H9 (cell line): Measurements from ENCODE around the gene NCAM1. TPM values are rescaled to one million over a fixed set of nuclear protein-coding genes. Genes with fewer than 3 reads are reported as not detected.

ENCODE experiments used
- DNase-seq: peaks from one replicate; pipeline ENCODE4 v3.0.0-alpha.2; 2017
- H2AFZ ChIP-seq: one replicate; pipeline ENCODE4 v1.6.1; 2013; ENCODE audit warnings: mild to moderate bottlenecking, low read length, control low read depth, moderate library complexity
- H2AK5ac ChIP-seq: 2 replicates; pipeline ENCODE4 v1.6.1; 2013; ENCODE audit warnings: low read length, control low read depth, mixed read lengths; ENCODE audit not compliant: insufficient read length
- H2BK120ac ChIP-seq: one replicate; pipeline ENCODE4 v1.6.1; 2013; ENCODE audit warnings: low read depth, mild to moderate bottlenecking, low read length, control low read depth, inconsistent platforms; ENCODE audit not compliant: poor library complexity, severe bottlenecking
- H2BK12ac ChIP-seq: 2 replicates; pipeline ENCODE4 v1.6.1; 2013; ENCODE audit warnings: low read length, control low read depth, mixed read lengths, low read depth; ENCODE audit not compliant: insufficient read length
- H2BK15ac ChIP-seq: 2 replicates; pipeline ENCODE4 v1.6.1; 2013; ENCODE audit warnings: low read depth, low read length, control low read depth
- H2BK20ac ChIP-seq: one replicate; pipeline ENCODE4 v1.6.1; 2013; ENCODE audit warnings: low read depth, mild to moderate bottlenecking, low read length, control low read depth, inconsistent platforms; ENCODE audit not compliant: poor library complexity, severe bottlenecking
- H2BK5ac ChIP-seq: 2 replicates; pipeline ENCODE4 v1.6.1; 2013; ENCODE audit warnings: low read length, control low read depth, mixed read lengths; ENCODE audit not compliant: insufficient read length
- H3K14ac ChIP-seq: 2 replicates; pipeline ENCODE4 v1.6.1; 2013; ENCODE audit warnings: low read length, control low read depth; ENCODE audit not compliant: insufficient read depth
- H3K18ac ChIP-seq: 2 replicates; pipeline ENCODE4 v1.6.1; 2013; ENCODE audit warnings: low read depth, mild to moderate bottlenecking, mixed read lengths, low read length, control low read depth; ENCODE audit not compliant: insufficient read length
- H3K23ac ChIP-seq: 2 replicates; pipeline ENCODE4 v1.6.1; 2013; ENCODE audit warnings: low read length, control low read depth, mixed read lengths, low read depth; ENCODE audit not compliant: insufficient read length
- H3K23me2 ChIP-seq: 2 replicates; pipeline ENCODE4 v1.6.1; 2013; ENCODE audit warnings: low read depth, mild to moderate bottlenecking, mixed read lengths, low read length, control low read depth; ENCODE audit not compliant: insufficient read length, poor library complexity, severe bottlenecking
- H3K27ac ChIP-seq: 2 replicates; pipeline ENCODE4 v1.5.1; 2013; ENCODE audit warnings: low read length, control low read depth, mixed read lengths, low read depth; ENCODE audit not compliant: insufficient read length
- H3K27me3 ChIP-seq: 2 replicates; pipeline ENCODE4 v1.6.1; 2013; ENCODE audit warnings: low read length, control low read depth, inconsistent platforms; ENCODE audit not compliant: insufficient read depth
- H3K4ac ChIP-seq: 2 replicates; pipeline ENCODE4 v1.6.1; 2013; ENCODE audit warnings: low read depth, mild to moderate bottlenecking, control low read depth, inconsistent platforms, low read length, moderate library complexity
- H3K4me1 ChIP-seq: 2 replicates; pipeline ENCODE4 v1.6.1; 2013; ENCODE audit warnings: low read length, control low read depth, inconsistent platforms; ENCODE audit not compliant: insufficient read depth
- H3K4me2 ChIP-seq: 2 replicates; pipeline ENCODE4 v1.6.1; 2013; ENCODE audit warnings: low read length, control low read depth, mixed read lengths; ENCODE audit not compliant: insufficient read length, insufficient read depth
- H3K56ac ChIP-seq: 2 replicates; pipeline ENCODE4 v1.6.1; 2013; ENCODE audit warnings: low read depth, mild to moderate bottlenecking, mixed read lengths, low read length, control low read depth; ENCODE audit not compliant: insufficient read length
- H3K79me1 ChIP-seq: 2 replicates; pipeline ENCODE4 v1.6.1; 2013; ENCODE audit warnings: low read depth, mild to moderate bottlenecking, moderate library complexity, low read length, control low read depth, inconsistent platforms; ENCODE audit not compliant: insufficient read depth, poor library complexity, severe bottlenecking
- H3K79me2 ChIP-seq: 2 replicates; pipeline ENCODE4 v1.6.1; 2013; ENCODE audit warnings: low read length, control low read depth, inconsistent platforms; ENCODE audit not compliant: insufficient read depth
- H3K9ac ChIP-seq: 2 replicates; pipeline ENCODE4 v1.6.1; 2013; ENCODE audit warnings: low read length, control low read depth, mixed read lengths; ENCODE audit not compliant: insufficient read length; ENCODE audit errors: extremely low read depth
- H3K9me3 ChIP-seq: one replicate; pipeline ENCODE4 v1.6.1; 2013; ENCODE audit warnings: low read depth, low read length, inconsistent platforms; ENCODE audit not compliant: control insufficient read depth
- H3T11ph ChIP-seq: one replicate; pipeline ENCODE4 v1.6.1; 2013; ENCODE audit warnings: mild to moderate bottlenecking, low read length, control low read depth, inconsistent platforms
- H4K20me1 ChIP-seq: one replicate; pipeline ENCODE4 v1.6.1; 2013; ENCODE audit not compliant: control insufficient read depth, insufficient read length, insufficient read depth
- H4K5ac ChIP-seq: 2 replicates; pipeline ENCODE4 v1.6.1; 2013; ENCODE audit warnings: low read depth, mild to moderate bottlenecking, mixed read lengths, low read length, control low read depth; ENCODE audit not compliant: insufficient read length
- H4K8ac ChIP-seq: replicated peaks from 2 replicates; pipeline ENCODE4 v1.6.1; 2013; ENCODE audit warnings: low read length, control low read depth, mixed read lengths, low read depth; ENCODE audit not compliant: insufficient read length
- H4K91ac ChIP-seq: 2 replicates; pipeline ENCODE4 v1.6.1; 2013; ENCODE audit warnings: low read depth, mild to moderate bottlenecking, moderate library complexity, mixed read lengths, low read length, control low read depth; ENCODE audit not compliant: insufficient read length
- H3K27ac Mint-ChIP-seq, 3 experiments: 2 replicates in 2 of 3; 3 replicates in 1 of 3; pipeline ENCODE4 v1.8.0; 2020 to 2021; ENCODE audit warnings: mixed read lengths in 3 of 3, mild to moderate bottlenecking in 1 of 3, moderate library complexity in 1 of 3
- H3K27me3 Mint-ChIP-seq: 2 replicates; pipeline ENCODE4 v1.8.0; 2021; ENCODE audit warnings: low read depth, mild to moderate bottlenecking, moderate library complexity, mixed read lengths
- H3K36me3 Mint-ChIP-seq, 3 experiments: 2 replicates in 2 of 3; 3 replicates in 1 of 3; pipeline ENCODE4 v1.8.0; 2020 to 2021; ENCODE audit warnings: low read depth in 3 of 3, mixed read lengths in 3 of 3; ENCODE audit not compliant: insufficient read depth in 1 of 3
- H3K4me1 Mint-ChIP-seq, 2 experiments: 2 replicates each; pipeline ENCODE4 v1.8.0; 2020; ENCODE audit warnings: mixed read lengths in 2 of 2
- H3K4me3 Mint-ChIP-seq, 2 experiments: 2 replicates in 1 of 2; 3 replicates in 1 of 2; pipeline ENCODE4 v1.8.0; 2020 to 2021; ENCODE audit warnings: mild to moderate bottlenecking in 2 of 2, mixed read lengths in 2 of 2, moderate library complexity in 1 of 2
- H3K9me3 Mint-ChIP-seq, 2 experiments: 2 replicates in 1 of 2; 3 replicates in 1 of 2; pipeline ENCODE4 v1.8.0; 2020; ENCODE audit warnings: mild to moderate bottlenecking in 2 of 2, mixed read lengths in 2 of 2, moderate library complexity in 1 of 2
- CTCF ChIP-seq: fragments of 200-600 bp; sonication (generic); conservative IDR thresholded peaks from 3 replicates; pipeline ENCODE4 v1.8.0; 2021; ENCODE audit warnings: antibody characterized with exemption, mild to moderate bottlenecking
- WGBS: extraction: QIAGEN DNeasy Blood & Tissue Kit; methylation state at CpG from one replicate; pipeline ENCODE4 v1.1.7; 2013; ENCODE audit warnings: missing lambda C conversion rate, low lambda C conversion rate, mixed read lengths; ENCODE audit not compliant: insufficient read length; ENCODE audit errors: extremely low coverage; 5-methylcytosine and 5-hydroxymethylcytosine counted together
- total RNA-seq: library from RNA; stranded (reverse); gene quantifications from 2 replicates; pipeline ENCODE4 v1.2.1, GENCODE V29; 2021

The NCAM1 gene
- total RNA-seq, 1 experiment from 2014 or later, result 2.5 TPM

- no CpG with 5 or more reads among the region's 1 CpG for WGBS
- Histone ChIP-seq H3K4me2 (no peak overlapping the region), H3K23me2 (no peaks in the 10 kb centered on the region), H3K79me2 (no peaks in the 10 kb centered on the region), H4K20me1 (no peaks in the 10 kb centered on the region), H4K91ac (no peak overlapping the region), H3K27ac (no peak overlapping the region), H2BK120ac (no peak overlapping the region), H3K14ac (no peak overlapping the region), H3K9me3 (no peaks in the 10 kb centered on the region), H3K79me1 (no peaks in the 10 kb centered on the region), H2BK12ac (no peak overlapping the region), H3K23ac (no peak overlapping the region), H2BK15ac (no peak overlapping the region), H3T11ph (no peak overlapping the region), H4K5ac (no peak overlapping the region), H4K8ac (no peak overlapping the region), H2AFZ (no peak overlapping the region), H3K27me3 (no peaks in the 10 kb centered on the region), H2BK5ac (no peak overlapping the region), H2AK5ac (no peak overlapping the region), H3K4ac (no peak overlapping the region), H3K9ac (no peak overlapping the region), H2BK20ac (no peak overlapping the region), H3K18ac (no peak overlapping the region), H3K4me1 (no peaks in the 10 kb centered on the region), H3K56ac (no peak overlapping the region)
- TF ChIP-seq CTCF, result no peak
- Mint-ChIP-seq H3K36me3 (no peaks in the 10 kb centered on the region; a peak in 1 of 7 replicates), H3K9me3 (no peaks in the 10 kb centered on the region), H3K4me1 (no peaks in the 10 kb centered on the region), H3K4me3 (no peak overlapping the region), H3K27me3 (no peaks in the 10 kb centered on the region), H3K27ac (no peak overlapping the region)
- DNase-seq, result no peak
Measured at GRCh38 chr11:113021111-113021510, 59.9 kb downstream of the NCAM1 start.
